ENCODE results near the gene ZNF507. TPM values are rescaled to one million over a fixed set of nuclear protein-coding genes. Genes with fewer than 3 reads are reported as not detected.

Gene ZNF507
- total RNA-seq, 2 donors from 2014 or later, result 22.6 to 34.6 TPM

- no peaks in the 10 kb centered on the region for H3K27me3 ChIP-seq (replicated peaks; ENCODE audit: insufficient read depth)
- H3K4me1 ChIP-seq (ENCODE audit: control insufficient read depth in 1 of 2, low read depth in 2 of 2), result peaks cover 19 to 31% of the 10 kb centered on the region in 2 donors
- peaks cover 5% of the 10 kb centered on the region for H3K36me3 ChIP-seq
- TF ChIP-seq CTCF (IDR thresholded peaks at IDR 0.05), result no peak
- ATAC-seq (ENCODE audit: insufficient number of reproducible peaks, low FRiP score, low read depth), result no peak
- no peaks in the 10 kb centered on the region for H3K9me3 ChIP-seq
- no peak overlapping the region for H3K4me3 ChIP-seq
- H3K27ac ChIP-seq, result peak overlapping the region; percentile 48 to 96
- DNase-seq (ENCODE audit: low spot score), result no peak
These were observed 16.3 kb downstream of the ZNF507 start for GRCh38 chr19:32361574-32362317.

- Histone ChIP-seq H3K27me3 (replicated peaks; ENCODE audit: insufficient read depth) (no peaks in the 10 kb centered on the region), H3K27ac (peak overlapping the region; percentile 58 to 96), H3K4me3 (no peak overlapping the region), H3K4me1 (ENCODE audit: control insufficient read depth in 1 of 2, low read depth in 2 of 2) (peaks cover 19 to 31% of the 10 kb centered on the region in 2 donors), H3K36me3 (peaks cover 5% of the 10 kb centered on the region), H3K9me3 (no peaks in the 10 kb centered on the region)
- DNase-seq (ENCODE audit: low spot score) (no peak), ATAC-seq (ENCODE audit: insufficient number of reproducible peaks, low FRiP score, low read depth) (no peak)
- no peak for TF ChIP-seq CTCF (IDR thresholded peaks at IDR 0.05)
These were observed 16.9 kb downstream of the ZNF507 start for GRCh38 chr19:32362318-32362691.

GRCh38 chr19:32363175-32363574, 17.8 kb downstream of the ZNF507 start:
- Histone ChIP-seq H3K4me1 (ENCODE audit: control insufficient read depth in 1 of 2, low read depth in 2 of 2) (peaks cover 22 to 31% of the 10 kb centered on the region in 2 donors), H3K36me3 (peaks cover 4% of the 10 kb centered on the region), H3K27me3 (replicated peaks; ENCODE audit: insufficient read depth) (no peaks in the 10 kb centered on the region), H3K9me3 (no peaks in the 10 kb centered on the region), H3K4me3 (no peak overlapping the region), H3K27ac (peak overlapping the region; percentile 58 to 96)
- ATAC-seq (ENCODE audit: insufficient number of reproducible peaks, low FRiP score, low read depth), result no peak
- no peak for TF ChIP-seq CTCF (IDR thresholded peaks at IDR 0.05)
- no peak for DNase-seq (ENCODE audit: low spot score)

GRCh38 chr19:32363632-32364031, 18.2 kb downstream of the ZNF507 start:
- Histone ChIP-seq H3K27me3 (replicated peaks; ENCODE audit: insufficient read depth) (no peaks in the 10 kb centered on the region), H3K9me3 (no peaks in the 10 kb centered on the region), H3K4me3 (no peak overlapping the region), H3K36me3 (no peaks in the 10 kb centered on the region), H3K27ac (peak overlapping the region; percentile 58 to 96), H3K4me1 (ENCODE audit: control insufficient read depth in 1 of 2, low read depth in 2 of 2) (peaks cover 24 to 31% of the 10 kb centered on the region in 2 donors)
- DNase-seq (ENCODE audit: low spot score) (no peak), ATAC-seq (ENCODE audit: insufficient number of reproducible peaks, low FRiP score, low read depth) (no peak)
- TF ChIP-seq CTCF (IDR thresholded peaks at IDR 0.05), result no peak

GRCh38 chr19:32364040-32364439, 18.6 kb downstream of the ZNF507 start:
- no peak for TF ChIP-seq CTCF (IDR thresholded peaks at IDR 0.05)
- Histone ChIP-seq H3K27me3 (replicated peaks; ENCODE audit: insufficient read depth) (no peaks in the 10 kb centered on the region), H3K4me1 (ENCODE audit: control insufficient read depth in 1 of 2, low read depth in 2 of 2) (peaks cover 24 to 31% of the 10 kb centered on the region in 2 donors), H3K4me3 (no peak overlapping the region), H3K36me3 (no peaks in the 10 kb centered on the region), H3K27ac (peak overlapping the region; percentile 58 to 96), H3K9me3 (no peaks in the 10 kb centered on the region)
- peak; percentile 59 for ATAC-seq (ENCODE audit: insufficient number of reproducible peaks, low FRiP score, low read depth)
- no peak for DNase-seq (ENCODE audit: low spot score)

All from thoracic aorta (tissue), 2 donors.